ENCODE measurements around the gene ZBTB45.

Gene ZBTB45

DNA sequence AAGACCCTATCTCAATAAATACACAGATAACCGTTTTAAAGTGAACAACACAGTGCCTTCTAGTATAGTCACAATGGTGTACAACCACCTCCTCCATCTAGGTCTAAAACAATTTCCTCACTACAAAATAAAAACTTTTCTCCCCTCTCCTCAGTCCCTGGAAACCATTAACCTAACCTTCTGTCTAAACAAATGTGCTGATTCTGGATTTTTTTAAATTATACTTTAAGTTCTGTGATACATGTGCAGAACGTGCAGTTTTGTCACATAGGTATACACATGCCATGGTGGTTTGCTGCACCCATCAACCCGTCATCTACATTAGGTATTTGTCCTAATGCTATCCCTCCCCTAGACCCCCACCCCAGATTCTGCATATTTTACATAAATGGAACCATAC is 9.8 kb upstream of the ZBTB45 start:
- Histone ChIP-seq H3K4me1 (ENCODE audit: control insufficient read depth, insufficient read depth, low read length) (no peaks in the 10 kb centered on the region), H3K4me3 (ENCODE audit: low read depth, low read length) (no peak overlapping the region), H3K27ac (ENCODE audit: extremely low read depth, low read depth, low read length) (no peak overlapping the region), H3K9me3 (ENCODE audit: control insufficient read depth, insufficient read depth, low read depth, low read length) (no peaks in the 10 kb centered on the region), H3K36me3 (ENCODE audit: control insufficient read depth in 2 of 2, insufficient read depth in 1 of 2, low read length in 2 of 2) (no peaks in the 10 kb centered on the region)
- CTCF ChIA-PET = interaction anchor here (0.6 kb wide), 1 partner anchor 11 kb away, joined by 3 read pairs; no protein-coding TSS in a partner anchor
- TF ChIP-seq ZNF664 (tag by site-specific recombination; IDR thresholded peaks at IDR 0.05) = no peak
- no peak for TF ChIP-seq ZNF510 (tag by site-specific recombination; IDR thresholded peaks at IDR 0.05; ENCODE audit: insufficient replicate concordance)
- POLR2A ChIA-PET = no interaction called here

GRCh38 chr19:58522709-58523108 is 3.1 kb upstream of the ZBTB45 start:
- Histone ChIP-seq H3K36me3 (ENCODE audit: control insufficient read depth in 2 of 2, insufficient read depth in 1 of 2, low read length in 2 of 2) (no peaks in the 10 kb centered on the region), H3K4me1 (ENCODE audit: control insufficient read depth, insufficient read depth, low read length) (peaks cover 10% of the 10 kb centered on the region), H3K9me3 (ENCODE audit: control insufficient read depth, insufficient read depth, low read depth, low read length) (no peaks in the 10 kb centered on the region), H3K4me3 (ENCODE audit: low read depth, low read length) (no peak overlapping the region), H3K27ac (ENCODE audit: extremely low read depth, low read depth, low read length) (no peak overlapping the region)
- ChIA-PET CTCF (interaction anchor here (0.6 to 0.7 kb wide), 2 partner anchors 25 to 780 kb away, joined by 3 to 5 read pairs; no protein-coding TSS in a partner anchor), POLR2A (interaction anchor here (4.6 kb wide), 1 partner anchor 21 kb away, joined by 107 read pairs; the partner anchor contains the start of gene TRIM28)
- TF ChIP-seq ZNF350 (tag by site-specific recombination; IDR thresholded peaks at IDR 0.05) (no peak), ZNF23 (tag by site-specific recombination; IDR thresholded peaks at IDR 0.05; ENCODE audit: borderline replicate concordance) (no peak), HOXA7 (CRISPR knock-in tag; IDR thresholded peaks at IDR 0.05; ENCODE audit: borderline replicate concordance) (no peak), PRDM4 (tag by site-specific recombination; IDR thresholded peaks at IDR 0.05) (no peak), ZNF548 (tag by site-specific recombination; IDR thresholded peaks at IDR 0.05) (no peak), ZFP37 (tag by site-specific recombination; IDR thresholded peaks at IDR 0.05) (no peak), ZNF639 (tag by site-specific recombination; IDR thresholded peaks at IDR 0.05) (no peak)
- TF ChIP-seq, protein P1, sequence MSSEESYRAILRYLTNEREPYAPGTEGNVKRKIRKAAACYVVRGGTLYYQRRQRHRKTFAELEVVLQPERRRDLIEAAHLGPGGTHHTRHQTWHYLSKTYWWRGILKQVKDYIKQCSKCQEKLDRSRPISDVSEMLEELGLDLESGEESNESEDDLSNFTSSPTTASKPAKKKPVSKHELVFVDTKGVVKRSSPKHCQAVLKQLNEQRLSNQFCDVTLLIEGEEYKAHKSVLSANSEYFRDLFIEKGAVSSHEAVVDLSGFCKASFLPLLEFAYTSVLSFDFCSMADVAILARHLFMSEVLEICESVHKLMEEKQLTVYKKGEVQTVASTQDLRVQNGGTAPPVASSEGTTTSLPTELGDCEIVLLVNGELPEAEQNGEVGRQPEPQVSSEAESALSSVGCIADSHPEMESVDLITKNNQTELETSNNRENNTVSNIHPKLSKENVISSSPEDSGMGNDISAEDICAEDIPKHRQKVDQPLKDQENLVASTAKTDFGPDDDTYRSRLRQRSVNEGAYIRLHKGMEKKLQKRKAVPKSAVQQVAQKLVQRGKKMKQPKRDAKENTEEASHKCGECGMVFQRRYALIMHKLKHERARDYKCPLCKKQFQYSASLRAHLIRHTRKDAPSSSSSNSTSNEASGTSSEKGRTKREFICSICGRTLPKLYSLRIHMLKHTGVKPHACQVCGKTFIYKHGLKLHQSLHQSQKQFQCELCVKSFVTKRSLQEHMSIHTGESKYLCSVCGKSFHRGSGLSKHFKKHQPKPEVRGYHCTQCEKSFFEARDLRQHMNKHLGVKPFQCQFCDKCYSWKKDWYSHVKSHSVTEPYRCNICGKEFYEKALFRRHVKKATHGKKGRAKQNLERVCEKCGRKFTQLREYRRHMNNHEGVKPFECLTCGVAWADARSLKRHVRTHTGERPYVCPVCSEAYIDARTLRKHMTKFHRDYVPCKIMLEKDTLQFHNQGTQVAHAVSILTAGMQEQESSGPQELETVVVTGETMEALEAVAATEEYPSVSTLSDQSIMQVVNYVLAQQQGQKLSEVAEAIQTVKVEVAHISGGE (tag by site-specific recombination; conservative IDR thresholded peaks at IDR 0.05; ENCODE audit: low read depth) = no peak
- TF ChIP-seq, protein P2, sequence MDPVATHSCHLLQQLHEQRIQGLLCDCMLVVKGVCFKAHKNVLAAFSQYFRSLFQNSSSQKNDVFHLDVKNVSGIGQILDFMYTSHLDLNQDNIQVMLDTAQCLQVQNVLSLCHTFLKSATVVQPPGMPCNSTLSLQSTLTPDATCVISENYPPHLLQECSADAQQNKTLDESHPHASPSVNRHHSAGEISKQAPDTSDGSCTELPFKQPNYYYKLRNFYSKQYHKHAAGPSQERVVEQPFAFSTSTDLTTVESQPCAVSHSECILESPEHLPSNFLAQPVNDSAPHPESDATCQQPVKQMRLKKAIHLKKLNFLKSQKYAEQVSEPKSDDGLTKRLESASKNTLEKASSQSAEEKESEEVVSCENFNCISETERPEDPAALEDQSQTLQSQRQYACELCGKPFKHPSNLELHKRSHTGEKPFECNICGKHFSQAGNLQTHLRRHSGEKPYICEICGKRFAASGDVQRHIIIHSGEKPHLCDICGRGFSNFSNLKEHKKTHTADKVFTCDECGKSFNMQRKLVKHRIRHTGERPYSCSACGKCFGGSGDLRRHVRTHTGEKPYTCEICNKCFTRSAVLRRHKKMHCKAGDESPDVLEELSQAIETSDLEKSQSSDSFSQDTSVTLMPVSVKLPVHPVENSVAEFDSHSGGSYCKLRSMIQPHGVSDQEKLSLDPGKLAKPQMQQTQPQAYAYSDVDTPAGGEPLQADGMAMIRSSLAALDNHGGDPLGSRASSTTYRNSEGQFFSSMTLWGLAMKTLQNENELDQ (tag by site-specific recombination; IDR thresholded peaks at IDR 0.05; ENCODE audit: low read depth) = no peak
- TF ChIP-seq, protein P3, sequence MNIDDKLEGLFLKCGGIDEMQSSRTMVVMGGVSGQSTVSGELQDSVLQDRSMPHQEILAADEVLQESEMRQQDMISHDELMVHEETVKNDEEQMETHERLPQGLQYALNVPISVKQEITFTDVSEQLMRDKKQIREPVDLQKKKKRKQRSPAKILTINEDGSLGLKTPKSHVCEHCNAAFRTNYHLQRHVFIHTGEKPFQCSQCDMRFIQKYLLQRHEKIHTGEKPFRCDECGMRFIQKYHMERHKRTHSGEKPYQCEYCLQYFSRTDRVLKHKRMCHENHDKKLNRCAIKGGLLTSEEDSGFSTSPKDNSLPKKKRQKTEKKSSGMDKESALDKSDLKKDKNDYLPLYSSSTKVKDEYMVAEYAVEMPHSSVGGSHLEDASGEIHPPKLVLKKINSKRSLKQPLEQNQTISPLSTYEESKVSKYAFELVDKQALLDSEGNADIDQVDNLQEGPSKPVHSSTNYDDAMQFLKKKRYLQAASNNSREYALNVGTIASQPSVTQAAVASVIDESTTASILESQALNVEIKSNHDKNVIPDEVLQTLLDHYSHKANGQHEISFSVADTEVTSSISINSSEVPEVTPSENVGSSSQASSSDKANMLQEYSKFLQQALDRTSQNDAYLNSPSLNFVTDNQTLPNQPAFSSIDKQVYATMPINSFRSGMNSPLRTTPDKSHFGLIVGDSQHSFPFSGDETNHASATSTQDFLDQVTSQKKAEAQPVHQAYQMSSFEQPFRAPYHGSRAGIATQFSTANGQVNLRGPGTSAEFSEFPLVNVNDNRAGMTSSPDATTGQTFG (tag by site-specific recombination; IDR thresholded peaks at IDR 0.05; ENCODE audit: borderline replicate concordance) = no peak
- TF ChIP-seq, protein P4, sequence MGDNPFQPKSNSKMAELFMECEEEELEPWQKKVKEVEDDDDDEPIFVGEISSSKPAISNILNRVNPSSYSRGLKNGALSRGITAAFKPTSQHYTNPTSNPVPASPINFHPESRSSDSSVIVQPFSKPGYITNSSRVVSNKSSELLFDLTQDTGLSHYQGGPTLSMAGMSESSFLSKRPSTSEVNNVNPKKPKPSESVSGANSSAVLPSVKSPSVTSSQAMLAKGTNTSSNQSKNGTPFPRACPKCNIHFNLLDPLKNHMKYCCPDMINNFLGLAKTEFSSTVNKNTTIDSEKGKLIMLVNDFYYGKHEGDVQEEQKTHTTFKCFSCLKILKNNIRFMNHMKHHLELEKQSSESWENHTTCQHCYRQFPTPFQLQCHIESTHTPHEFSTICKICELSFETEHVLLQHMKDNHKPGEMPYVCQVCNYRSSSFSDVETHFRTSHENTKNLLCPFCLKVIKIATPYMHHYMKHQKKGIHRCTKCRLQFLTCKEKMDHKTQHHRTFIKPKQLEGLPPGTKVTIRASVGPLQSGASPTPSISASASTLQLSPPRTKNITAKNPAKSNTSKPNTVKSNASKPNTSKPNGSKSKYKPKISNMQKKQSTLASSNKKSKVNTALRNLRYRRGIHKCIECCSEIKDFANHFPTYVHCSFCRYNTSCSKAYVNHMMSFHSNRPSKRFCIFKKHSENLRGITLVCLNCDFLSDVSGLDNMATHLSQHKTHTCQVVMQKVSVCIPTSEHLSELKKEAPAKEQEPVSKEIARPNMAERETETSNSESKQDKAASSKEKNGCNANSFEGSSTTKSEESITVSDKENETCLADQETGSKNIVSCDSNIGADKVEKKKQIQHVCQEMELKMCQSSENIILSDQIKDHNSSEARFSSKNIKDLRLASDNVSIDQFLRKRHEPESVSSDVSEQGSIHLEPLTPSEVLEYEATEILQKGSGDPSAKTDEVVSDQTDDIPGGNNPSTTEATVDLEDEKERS (tag by site-specific recombination; IDR thresholded peaks at IDR 0.05) = no peak
- TF ChIP-seq, protein P5, sequence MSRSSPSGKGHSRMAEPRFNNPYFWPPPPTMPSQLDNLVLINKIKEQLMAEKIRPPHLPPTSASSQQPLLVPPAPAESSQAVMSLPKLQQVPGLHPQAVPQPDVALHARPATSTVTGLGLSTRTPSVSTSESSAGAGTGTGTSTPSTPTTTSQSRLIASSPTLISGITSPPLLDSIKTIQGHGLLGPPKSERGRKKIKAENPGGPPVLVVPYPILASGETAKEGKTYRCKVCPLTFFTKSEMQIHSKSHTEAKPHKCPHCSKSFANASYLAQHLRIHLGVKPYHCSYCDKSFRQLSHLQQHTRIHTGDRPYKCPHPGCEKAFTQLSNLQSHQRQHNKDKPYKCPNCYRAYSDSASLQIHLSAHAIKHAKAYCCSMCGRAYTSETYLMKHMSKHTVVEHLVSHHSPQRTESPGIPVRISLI (tag by site-specific recombination; IDR thresholded peaks at IDR 0.05) = no peak
- TF ChIP-seq, protein P6, sequence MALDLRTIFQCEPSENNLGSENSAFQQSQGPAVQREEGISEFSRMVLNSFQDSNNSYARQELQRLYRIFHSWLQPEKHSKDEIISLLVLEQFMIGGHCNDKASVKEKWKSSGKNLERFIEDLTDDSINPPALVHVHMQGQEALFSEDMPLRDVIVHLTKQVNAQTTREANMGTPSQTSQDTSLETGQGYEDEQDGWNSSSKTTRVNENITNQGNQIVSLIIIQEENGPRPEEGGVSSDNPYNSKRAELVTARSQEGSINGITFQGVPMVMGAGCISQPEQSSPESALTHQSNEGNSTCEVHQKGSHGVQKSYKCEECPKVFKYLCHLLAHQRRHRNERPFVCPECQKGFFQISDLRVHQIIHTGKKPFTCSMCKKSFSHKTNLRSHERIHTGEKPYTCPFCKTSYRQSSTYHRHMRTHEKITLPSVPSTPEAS (tag by site-specific recombination; IDR thresholded peaks at IDR 0.05) = no peak
